Measurements from ENCODE around the gene TRAPPC8. TPM values are rescaled to one million over a fixed set of nuclear protein-coding genes. Genes with fewer than 3 reads are reported as not detected.

The TRAPPC8 gene
- total RNA-seq, 2 donors from 2014 or later = 29.8 to 36.3 TPM

DNA sequence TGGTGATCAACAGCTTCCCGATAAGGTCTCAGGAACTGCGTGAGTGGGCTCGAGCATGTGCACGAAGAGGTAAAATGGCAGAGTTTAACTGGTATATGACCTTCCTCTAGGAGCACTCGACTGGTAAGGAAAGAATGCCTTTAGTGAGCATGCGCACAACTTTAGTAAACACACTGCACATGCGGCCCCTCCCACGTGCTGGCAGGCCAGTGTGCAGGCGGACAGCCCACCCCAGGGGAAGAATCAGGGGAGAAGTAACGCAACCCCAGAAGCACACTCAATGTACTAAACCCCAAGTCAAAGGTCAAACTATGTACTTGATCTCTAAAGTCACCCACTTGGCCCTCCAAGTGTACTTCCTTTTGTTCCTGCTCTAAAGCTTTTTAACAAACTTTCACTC is 153.5 kb downstream of the TRAPPC8 start:
- ATAC-seq (no peak), DNase-seq (ENCODE audit: low spot score in 2 of 2) (no peak)
- Mint-ChIP-seq H3K9me3 (no peaks in the 10 kb centered on the region), H3K36me3 (no peaks in the 10 kb centered on the region), H3K27ac (no peak overlapping the region)

DNA sequence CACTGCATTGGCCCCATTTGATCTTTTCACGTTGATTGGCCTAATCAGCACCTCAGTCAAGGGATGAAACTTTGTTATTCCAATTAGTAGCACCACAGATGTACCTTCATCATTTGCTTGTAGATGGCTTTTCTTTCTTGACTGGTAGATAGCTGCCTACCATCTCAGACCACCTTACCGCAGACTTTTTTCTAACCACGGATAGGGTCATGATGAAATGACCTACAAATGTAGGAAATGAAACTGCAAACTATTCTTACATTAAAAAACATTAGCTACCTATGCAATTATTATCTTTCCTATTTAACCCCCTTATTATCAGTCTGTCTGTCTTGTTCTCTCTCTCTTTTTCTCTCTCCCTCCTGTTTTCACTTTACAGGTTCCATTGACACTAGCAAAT is 159.9 kb downstream of the TRAPPC8 start:
- no peak overlapping the region for H3K27ac Mint-ChIP-seq
- peaks cover 12 to 16% of the 10 kb centered on the region in 2 donors for H3K9me3 Mint-ChIP-seq

More for the DNA sequence above, 159.9 kb downstream of the TRAPPC8 start:
- DNase-seq (ENCODE audit: low spot score in 2 of 2) = no peak
- ATAC-seq = no peak
- H3K36me3 Mint-ChIP-seq = peaks cover 10 to 14% of the 10 kb centered on the region in 2 donors

Other genes with a start within 250 kb of the TRAPPC8 start
- not detected for gene SLC25A52, start 182.2 kb downstream of the TRAPPC8 start, total RNA-seq
- 10 to 100 TPM; 12.0 to 13.8 TPM for gene RNF125, start 75.7 kb upstream of the TRAPPC8 start, total RNA-seq
- 10 to 100 TPM; 58.8 to 64.7 TPM for gene RNF138, start 148.7 kb upstream of the TRAPPC8 start, total RNA-seq
- under 1 TPM in 1 of 2 donors, not detected in 1; 0.35 TPM for gene MEP1B, start 246.9 kb upstream of the TRAPPC8 start, total RNA-seq

Measured in activated naive CD4-positive, alpha-beta T cell treated with anti-CD3 and anti-CD28 coated beads, Interleukin-2, amount 50 U/mL, for 72 hours (primary cell).